GM12878 (cell line): ENCODE results near the gene PRR9. TPM values are rescaled to one million over a fixed set of nuclear protein-coding genes. Genes with fewer than 3 reads are reported as not detected.

Source experiments
- ATAC-seq: fragments of 200-7000 bp; cut with Tn5 transposase; 3 replicates; pipeline ENCODE4 v1.9.1; 2020; ENCODE audit warnings: mild to moderate bottlenecking, moderate library complexity
- BruUV-seq: library from RNA; stranded (reverse); fragments of 400-500 nt; replicated peaks from 2 replicates; lab custom pipeline; 2021; lab: Mats Ljungman, UMichigan
- CTCF ChIA-PET: fragments of 300-600 bp; sonication (Branson Sonifier 250); formaldehyde crosslinking; extraction: SDS; loops from one replicate; lab custom pipeline; 2021; ENCODE audit warnings: inconsistent platforms; lab: Yijun Ruan, JAX
- POLR2A ChIA-PET: fragments of 350-600 bp; formaldehyde crosslinking; extraction: SDS; loops from one replicate; lab custom pipeline; 2021; ENCODE audit warnings: inconsistent platforms; lab: Charles Lee
- RAD21 ChIA-PET: fragments of 300-600 bp; sonication (Branson Sonifier 250); formaldehyde crosslinking; loops from one replicate; lab custom pipeline; 2023; ENCODE audit warnings: antibody characterized with exemption; ENCODE audit not compliant: unreplicated experiment; lab: Charles Lee
- SMC1A ChIA-PET: fragments of 300-600 bp; sonication (Branson Sonifier 250); formaldehyde crosslinking; loops from one replicate; lab custom pipeline; 2023; ENCODE audit not compliant: unreplicated experiment, uncharacterized antibody; lab: Charles Lee
- DNase-seq: peaks from one replicate; pipeline ENCODE4 v3.0.0-alpha.2; 2011; ENCODE audit warnings: low read depth, low spot score
- FAIRE-seq: peaks from 3 replicates; lab custom pipeline; 2011; peaks lifted over from hg19 to GRCh38; lab: Jason Lieb, UNC
- H2AFZ ChIP-seq: 2 replicates; pipeline ENCODE4 v1.6.0; 2011; ENCODE audit warnings: low read depth, low read length, control low read depth; ENCODE audit not compliant: control insufficient read depth
- H3K27ac ChIP-seq: 2 replicates; pipeline ENCODE4 v1.5.1; 2011; ENCODE audit warnings: control low read depth; ENCODE audit not compliant: control insufficient read depth, insufficient read depth
- H3K27me3 ChIP-seq, 2 experiments: replicated peaks in 1 of 2; 2 replicates each; pipeline versions ENCODE4 v1.6.0 to v1.6.1; 2011; ENCODE audit warnings: low read length in 1 of 2; ENCODE audit not compliant: control insufficient read depth in 2 of 2, insufficient read depth in 2 of 2
- H3K36me3 ChIP-seq, 2 experiments: 2 replicates each; pipeline ENCODE4 v1.5.1; 2011; ENCODE audit warnings: low read length in 1 of 2; ENCODE audit not compliant: control insufficient read depth in 2 of 2, insufficient read depth in 2 of 2
- H3K4me1 ChIP-seq: 2 replicates; pipeline ENCODE4 v1.6.1; 2011; ENCODE audit warnings: mild to moderate bottlenecking, low read length, moderate library complexity, mixed read lengths; ENCODE audit not compliant: control insufficient read depth, insufficient read depth
- H3K4me2 ChIP-seq: 2 replicates; pipeline ENCODE4 v1.6.0; 2011; ENCODE audit warnings: control low read depth; ENCODE audit not compliant: control insufficient read depth, insufficient read depth
- H3K4me3 ChIP-seq: fragments of 200-600 bp; sonication (generic); 2 replicates; pipeline ENCODE4 v1.5.1; 2016
- H3K79me2 ChIP-seq: 2 replicates; pipeline ENCODE4 v1.6.0; 2011; ENCODE audit warnings: low read length; ENCODE audit not compliant: control insufficient read depth, insufficient read depth
- H3K9ac ChIP-seq: 2 replicates; pipeline ENCODE4 v1.8.0; 2011; ENCODE audit warnings: low read length, control low read depth, mixed read lengths; ENCODE audit not compliant: control insufficient read depth, insufficient read depth
- H3K9me3 ChIP-seq: replicated peaks from 3 replicates; pipeline ENCODE4 v1.5.1; 2011; ENCODE audit warnings: mild to moderate bottlenecking, low read length; ENCODE audit not compliant: control insufficient read depth, insufficient read depth
- H4K20me1 ChIP-seq: 2 replicates; pipeline ENCODE4 v1.6.0; 2011; ENCODE audit not compliant: control insufficient read depth, insufficient read depth
- BCL3 ChIP-seq: IDR thresholded peaks from 2 replicates; pipeline ENCODE4 v1.6.1; 2011; ENCODE audit warnings: borderline replicate concordance, low read depth, mild to moderate bottlenecking, moderate library complexity, low read length; ENCODE audit not compliant: insufficient read depth, poor library complexity, severe bottlenecking
- CHD2 ChIP-seq: IDR thresholded peaks from 2 replicates; pipeline ENCODE4 v1.6.1; 2011; ENCODE audit warnings: low read depth, low read length, improper control_type of control experiment, borderline replicate concordance
- EED ChIP-seq: sonication (generic); IDR thresholded peaks from 2 replicates; pipeline ENCODE4 v1.6.1; 2016; ENCODE audit warnings: antibody characterized with exemption, low read depth
- EP300 ChIP-seq, 2 experiments: fragments of 150-350 bp in 1 of 2; IDR thresholded peaks; 2 replicates each; pipeline ENCODE4 v1.6.1; 2011 to 2012; ENCODE audit warnings: low read depth in 2 of 2, low read length in 2 of 2, borderline replicate concordance in 1 of 2, improper control_type of control experiment in 1 of 2, inconsistent platforms in 1 of 2; ENCODE audit not compliant: control insufficient read depth in 1 of 2
- EZH2 ChIP-seq: IDR thresholded peaks from 2 replicates; pipeline ENCODE4 v1.6.1; 2012; ENCODE audit warnings: low read depth, mild to moderate bottlenecking, control low read depth, inconsistent platforms, low read length, borderline replicate concordance; ENCODE audit not compliant: control insufficient read depth
- FOXK2 ChIP-seq: fragments of 450-650 bp; IDR thresholded peaks from 2 replicates; pipeline ENCODE4 v1.6.1; 2017; ENCODE audit warnings: mild to moderate bottlenecking, moderate library complexity
- HDGF ChIP-seq: fragments of 450-650 bp; IDR thresholded peaks from 2 replicates; pipeline ENCODE4 v1.6.1; 2016; ENCODE audit warnings: antibody characterized with exemption
- JUNB ChIP-seq: IDR thresholded peaks from 2 replicates; pipeline ENCODE4 v1.6.1; 2016; ENCODE audit warnings: antibody characterized with exemption, mild to moderate bottlenecking
- LARP7 ChIP-seq: fragments of 450-650 bp; IDR thresholded peaks from 2 replicates; pipeline ENCODE4 v1.6.1; 2017; ENCODE audit warnings: mild to moderate bottlenecking
- MLLT1 ChIP-seq: fragments of 450-650 bp; IDR thresholded peaks from 2 replicates; pipeline ENCODE4 v1.6.1; 2016; ENCODE audit warnings: mild to moderate bottlenecking
- MYC ChIP-seq: IDR thresholded peaks from 2 replicates; pipeline ENCODE4 v1.6.1; 2011; ENCODE audit warnings: mild to moderate bottlenecking, low read length, moderate library complexity, inconsistent platforms; ENCODE audit not compliant: insufficient read depth, insufficient replicate concordance, insufficient read length, severe bottlenecking
- NFIC ChIP-seq: IDR thresholded peaks from 2 replicates; pipeline ENCODE4 v1.6.1; 2012; ENCODE audit warnings: low read depth, mild to moderate bottlenecking, inconsistent platforms, low read length, moderate library complexity
- PML ChIP-seq: IDR thresholded peaks from 2 replicates; pipeline ENCODE4 v1.6.1; 2012; ENCODE audit warnings: low read length, inconsistent platforms
- POLR2A ChIP-seq: IDR thresholded peaks from 2 replicates; pipeline ENCODE4 v1.6.1; 2011; ENCODE audit warnings: low read depth, mild to moderate bottlenecking, low read length
- RB1 ChIP-seq: fragments of 450-650 bp; formaldehyde crosslinking; IDR thresholded peaks from 2 replicates; pipeline ENCODE4 v1.6.1; 2017; ENCODE audit warnings: mild to moderate bottlenecking, borderline replicate concordance
- STAT1 ChIP-seq: fragments of 450-650 bp; conservative IDR thresholded peaks from 2 replicates; pipeline ENCODE4 v1.6.1; 2014; ENCODE audit warnings: antibody characterized with exemption, mild to moderate bottlenecking
- TARDBP ChIP-seq: IDR thresholded peaks from 2 replicates; pipeline ENCODE4 v1.6.1; 2016; ENCODE audit warnings: borderline replicate concordance
- YY1 ChIP-seq: IDR thresholded peaks from 2 replicates; pipeline ENCODE4 v1.6.1; 2011; ENCODE audit warnings: low read depth, mild to moderate bottlenecking, low read length
- WGBS: methylation state at CpG from one replicate; pipeline ENCODE4 v1.1.6; 2016; ENCODE audit warnings: low lambda C conversion rate; ENCODE audit not compliant: insufficient replicate concordance, insufficient coverage; ENCODE audit errors: missing lambda C conversion rate; 5-methylcytosine and 5-hydroxymethylcytosine counted together
- in situ Hi-C: fragments of 300-500 bp; cut with MboI; formaldehyde crosslinking; loops from 9 replicates; pipeline ENCODE4 v1.14.3; 2018; ENCODE audit warnings: mixed read lengths
- intact Hi-C: fragments of 100-400 bp; cut with micrococcal nuclease; formaldehyde crosslinking; loops from one replicate; pipeline ENCODE4 v1.14.2; 2022; ENCODE audit not compliant: unreplicated experiment
- polyA plus RNA-seq, 11 experiments: library from polyadenylated mRNA; depleted of rRNA in 4 of 11; unstranded in 6 of 11; stranded (reverse) in 5 of 11; fragments of >200 nt; fragmentation: Nextera tagmentation in 4 of 11; fragmentation: Illumina TruSeq in 1 of 11; extraction: Ambion mirVana in 4 of 11; extraction: Trizol in 1 of 11; gene quantifications; 1 replicate in 1 of 11; 2 replicates in 10 of 11; pipeline versions ENCODE4 v1.2.1 to v1.2.3, GENCODE V29; 2011 to 2016; ENCODE audit warnings: inconsistent platforms in 2 of 11, missing spikeins in 2 of 11, low read depth in 1 of 11
- total RNA-seq, 4 experiments: library from RNA; depleted of rRNA in 3 of 4; stranded (reverse); fragments of >200 nt in 3 of 4; fragmentation: Illumina TruSeq in 1 of 4; extraction: Trizol in 1 of 4; gene quantifications; 2 replicates each; pipeline versions ENCODE4 v1.2.1 to v1.2.3, GENCODE V29; 2013 to 2021
- TF ChIP-seq, protein P1 (sequence below): fragments of 450-650 bp; formaldehyde crosslinking; IDR thresholded peaks from 2 replicates; pipeline ENCODE4 v1.4.0; 2020; ENCODE audit warnings: mild to moderate bottlenecking, moderate library complexity

Gene PRR9
- total and polyA plus RNA-seq, 10 of the 15 experiments (the other 5 are each of a cell fraction or from before 2014, with no cell fraction given), result not detected

DNA sequence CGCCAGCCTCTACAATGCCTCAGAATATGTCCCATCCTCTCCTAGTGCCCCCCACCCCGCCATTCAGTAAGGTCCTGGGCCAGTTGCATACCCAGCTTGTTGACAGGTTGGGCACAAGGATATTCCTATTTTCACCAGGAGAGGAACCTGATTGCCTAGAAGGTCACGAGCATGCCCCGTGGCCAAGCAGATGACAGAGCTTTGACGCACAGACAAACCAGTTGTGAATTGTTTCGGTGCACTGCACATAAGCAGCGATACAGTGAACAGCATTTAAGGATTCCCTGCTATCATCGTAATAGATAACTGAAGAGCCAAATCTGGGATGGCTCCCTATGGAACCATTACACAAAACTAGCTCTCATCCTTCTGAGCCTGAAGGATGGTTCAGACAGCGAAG is 10.8 kb upstream of the PRR9 start:
- H3K9me3 ChIP-seq, result no peaks in the 10 kb centered on the region
- no TSS peak for BruUV-seq
- DNase-seq, result no peak
- H3K4me2 ChIP-seq, result no peak overlapping the region
- POLR2A ChIA-PET, result no interaction called here
- H3K27ac ChIP-seq, result no peak overlapping the region
- no peaks in the 10 kb centered on the region for H3K4me1 ChIP-seq
- H3K79me2 ChIP-seq, result no peaks in the 10 kb centered on the region
- no peak overlapping the region for H2AFZ ChIP-seq
- intact Hi-C loops (no loop called here), in situ Hi-C loops (no loop called here)
- 14% methylated on average over 9 of the region's 9 CpGs for WGBS
- no peak overlapping the region for H3K4me3 ChIP-seq
- no peaks in the 10 kb centered on the region for H4K20me1 ChIP-seq
- ATAC-seq, result no peak
- RAD21 ChIA-PET, result no interaction called here
- SMC1A ChIA-PET, result interaction anchor here (1.0 kb wide), 1 partner anchor 17 kb away, joined by 3 read pairs; no protein-coding TSS in a partner anchor
- no peak for FAIRE-seq
- H3K36me3 ChIP-seq, result no peaks in the 10 kb centered on the region
- peaks cover 0 to 2% of the 10 kb centered on the region in 2 experiments; a peak in 2 of 4 replicates for H3K27me3 ChIP-seq
- H3K9ac ChIP-seq, result no peak overlapping the region
- CTCF ChIA-PET, result no interaction called here
- TF ChIP-seq FOXK2 (no peak), BCL3 (no peak), HDGF (no peak), NFIC (no peak), POLR2A (no peak), LARP7 (no peak), MLLT1 (no peak), TARDBP (no peak), CHD2 (no peak), YY1 (no peak), PML (no peak), EED (no peak), RB1 (no peak), EP300 (IDR thresholded peaks at IDR 0.05; ENCODE audit: borderline replicate concordance in 1 of 2, control insufficient read depth in 1 of 2, low read depth in 2 of 2, low read length in 2 of 2) (no peak), MYC (no peak), JUNB (no peak), EZH2 (no peak), STAT1 (no peak)
- TF ChIP-seq, protein P1, sequence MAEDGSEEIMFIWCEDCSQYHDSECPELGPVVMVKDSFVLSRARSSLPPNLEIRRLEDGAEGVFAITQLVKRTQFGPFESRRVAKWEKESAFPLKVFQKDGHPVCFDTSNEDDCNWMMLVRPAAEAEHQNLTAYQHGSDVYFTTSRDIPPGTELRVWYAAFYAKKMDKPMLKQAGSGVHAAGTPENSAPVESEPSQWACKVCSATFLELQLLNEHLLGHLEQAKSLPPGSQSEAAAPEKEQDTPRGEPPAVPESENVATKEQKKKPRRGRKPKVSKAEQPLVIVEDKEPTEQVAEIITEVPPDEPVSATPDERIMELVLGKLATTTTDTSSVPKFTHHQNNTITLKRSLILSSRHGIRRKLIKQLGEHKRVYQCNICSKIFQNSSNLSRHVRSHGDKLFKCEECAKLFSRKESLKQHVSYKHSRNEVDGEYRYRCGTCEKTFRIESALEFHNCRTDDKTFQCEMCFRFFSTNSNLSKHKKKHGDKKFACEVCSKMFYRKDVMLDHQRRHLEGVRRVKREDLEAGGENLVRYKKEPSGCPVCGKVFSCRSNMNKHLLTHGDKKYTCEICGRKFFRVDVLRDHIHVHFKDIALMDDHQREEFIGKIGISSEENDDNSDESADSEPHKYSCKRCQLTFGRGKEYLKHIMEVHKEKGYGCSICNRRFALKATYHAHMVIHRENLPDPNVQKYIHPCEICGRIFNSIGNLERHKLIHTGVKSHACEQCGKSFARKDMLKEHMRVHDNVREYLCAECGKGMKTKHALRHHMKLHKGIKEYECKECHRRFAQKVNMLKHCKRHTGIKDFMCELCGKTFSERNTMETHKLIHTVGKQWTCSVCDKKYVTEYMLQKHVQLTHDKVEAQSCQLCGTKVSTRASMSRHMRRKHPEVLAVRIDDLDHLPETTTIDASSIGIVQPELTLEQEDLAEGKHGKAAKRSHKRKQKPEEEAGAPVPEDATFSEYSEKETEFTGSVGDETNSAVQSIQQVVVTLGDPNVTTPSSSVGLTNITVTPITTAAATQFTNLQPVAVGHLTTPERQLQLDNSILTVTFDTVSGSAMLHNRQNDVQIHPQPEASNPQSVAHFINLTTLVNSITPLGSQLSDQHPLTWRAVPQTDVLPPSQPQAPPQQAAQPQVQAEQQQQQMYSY (CRISPR knock-in tag), result no peak
